ENCODE results near the gene MACROD2. TPM values are rescaled to one million over a fixed set of nuclear protein-coding genes. Genes with fewer than 3 reads are reported as not detected.

Gene MACROD2
- total RNA-seq, 1 experiment from 2014 or later: 1.6 TPM

GRCh38 chr20:15158533-15158932 lies 1163.2 kb downstream of the MACROD2 start:
- H3K4me1 ChIP-seq (ENCODE audit: insufficient read depth, low read length): no peaks in the 10 kb centered on the region
- no peak overlapping the region for H2BK15ac ChIP-seq (ENCODE audit: low read depth, low read length)
- no peak overlapping the region for H3K4me3 Mint-ChIP-seq
- H4K20me1 ChIP-seq (ENCODE audit: control insufficient read depth, insufficient read depth, insufficient read length): no peaks in the 10 kb centered on the region
- no peak overlapping the region for H2BK12ac ChIP-seq (ENCODE audit: insufficient read length, low read depth, low read length)
- WGBS (ENCODE audit: extremely low coverage, insufficient read length, low lambda C conversion rate): no CpG with 5 or more reads among the region's 2 CpGs
- H2BK5ac ChIP-seq (ENCODE audit: insufficient read length, low read length): no peak overlapping the region
- no peaks in the 10 kb centered on the region for H3K9me3 ChIP-seq (ENCODE audit: control insufficient read depth, low read depth, low read length)
- no peaks in the 10 kb centered on the region for H3K27me3 ChIP-seq (ENCODE audit: insufficient read depth, low read length)
- no peak overlapping the region for H3K27ac ChIP-seq (ENCODE audit: insufficient read length, low read depth, low read length)
- no peak overlapping the region for H4K5ac ChIP-seq (ENCODE audit: insufficient read length, low read depth, low read length)
- no peak overlapping the region for H4K91ac ChIP-seq (ENCODE audit: insufficient read length, low read depth, low read length)
- H3T11ph ChIP-seq (ENCODE audit: low read length): no peak overlapping the region
- H3K4me1 Mint-ChIP-seq: peaks cover 3 to 18% of the 10 kb centered on the region in 2 experiments; a peak in 2 of 4 replicates
- no peaks in the 10 kb centered on the region for H3K79me2 ChIP-seq (ENCODE audit: insufficient read depth, low read length)
- H4K8ac ChIP-seq (replicated peaks; ENCODE audit: insufficient read length, low read depth, low read length): no peak overlapping the region
- H3K18ac ChIP-seq (ENCODE audit: insufficient read length, low read depth, low read length): no peak overlapping the region
- no peak for DNase-seq
- H3K4ac ChIP-seq (ENCODE audit: low read depth, low read length): no peak overlapping the region
- no peak overlapping the region for H2AFZ ChIP-seq (ENCODE audit: low read length)
- no peak overlapping the region for H3K9ac ChIP-seq (ENCODE audit: extremely low read depth, insufficient read length, low read length)
- no peak overlapping the region for H2BK120ac ChIP-seq (ENCODE audit: low read depth, low read length, poor library complexity, severe bottlenecking)
- peaks cover 0 to 14% of the 10 kb centered on the region in 2 experiments; a peak in 4 of 5 replicates for H3K9me3 Mint-ChIP-seq
- no peak for TF ChIP-seq CTCF (conservative IDR thresholded peaks at IDR 0.05)
- no peak overlapping the region for H2AK5ac ChIP-seq (ENCODE audit: insufficient read length, low read length)
- H3K79me1 ChIP-seq (ENCODE audit: insufficient read depth, low read depth, low read length, poor library complexity, severe bottlenecking): no peaks in the 10 kb centered on the region
- H3K27me3 Mint-ChIP-seq (ENCODE audit: low read depth): no peaks in the 10 kb centered on the region
- H3K14ac ChIP-seq (ENCODE audit: insufficient read depth, low read length): no peak overlapping the region
- no peak overlapping the region for H3K27ac Mint-ChIP-seq
- H3K23ac ChIP-seq (ENCODE audit: insufficient read length, low read depth, low read length): no peak overlapping the region
- H3K56ac ChIP-seq (ENCODE audit: insufficient read length, low read depth, low read length): no peak overlapping the region
- no peak overlapping the region for H2BK20ac ChIP-seq (ENCODE audit: low read depth, low read length, poor library complexity, severe bottlenecking)
- no peak overlapping the region for H3K4me2 ChIP-seq (ENCODE audit: insufficient read depth, insufficient read length, low read length)
- peaks cover under 1 to 7% (median 6%) of the 10 kb centered on the region in 3 experiments; a peak in 4 of 7 replicates for H3K36me3 Mint-ChIP-seq (ENCODE audit: insufficient read depth in 1 of 3, low read depth in 3 of 3)
- no peaks in the 10 kb centered on the region for H3K23me2 ChIP-seq (ENCODE audit: insufficient read length, low read depth, low read length, poor library complexity, severe bottlenecking)

Measured in H9 (cell line).